Measurements from ENCODE around the gene ALK.
A peak's percentile ranks its signal among the peaks of the same experiment; 100 is the strongest.

Gene ALK

GRCh38 chr2:29226808-29227207 is 694.6 kb downstream of the ALK start:
- no peak overlapping the region for H3K4me3 ChIP-seq (ENCODE audit: low read depth, low read length)
- no peak overlapping the region for H3K27ac ChIP-seq
- no peak for TF ChIP-seq CTCF (IDR thresholded peaks at IDR 0.05; ENCODE audit: low read depth, low read length)
- no peaks in the 10 kb centered on the region for H3K36me3 ChIP-seq
- no peaks in the 10 kb centered on the region for H3K9me3 ChIP-seq (ENCODE audit: severe bottlenecking)
- H3K27me3 ChIP-seq (ENCODE audit: insufficient read depth, low read depth, severe bottlenecking): no peaks in the 10 kb centered on the region
- DNase-seq: no peak

DNA sequence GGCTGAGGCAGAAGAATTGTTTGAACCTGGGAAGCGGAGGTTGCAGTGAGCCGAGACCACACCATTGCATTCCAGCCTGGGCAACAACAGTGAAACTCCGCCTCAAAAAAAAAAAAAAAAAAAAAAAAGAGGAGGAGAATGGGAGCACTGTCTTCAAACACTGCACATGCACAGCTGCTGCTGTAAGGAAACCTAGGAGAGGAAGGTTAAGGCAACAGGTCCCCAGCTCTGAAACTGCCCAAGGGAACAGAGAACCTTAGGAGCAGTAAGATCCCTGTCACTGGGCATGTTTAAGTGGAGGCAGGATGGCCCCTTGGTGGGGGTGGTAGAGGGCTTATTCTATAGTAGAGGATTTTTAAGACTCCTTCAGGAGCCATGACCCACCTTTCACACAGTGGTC is 695.0 kb downstream of the ALK start:
- Histone ChIP-seq H3K36me3 (no peaks in the 10 kb centered on the region), H3K27ac (no peak overlapping the region), H3K4me3 (ENCODE audit: low read depth, low read length) (no peak overlapping the region), H3K27me3 (ENCODE audit: insufficient read depth, low read depth, severe bottlenecking) (no peaks in the 10 kb centered on the region), H3K9me3 (ENCODE audit: severe bottlenecking) (no peaks in the 10 kb centered on the region)
- no peak for DNase-seq
- TF ChIP-seq CTCF (IDR thresholded peaks at IDR 0.05; ENCODE audit: low read depth, low read length): no peak

DNA sequence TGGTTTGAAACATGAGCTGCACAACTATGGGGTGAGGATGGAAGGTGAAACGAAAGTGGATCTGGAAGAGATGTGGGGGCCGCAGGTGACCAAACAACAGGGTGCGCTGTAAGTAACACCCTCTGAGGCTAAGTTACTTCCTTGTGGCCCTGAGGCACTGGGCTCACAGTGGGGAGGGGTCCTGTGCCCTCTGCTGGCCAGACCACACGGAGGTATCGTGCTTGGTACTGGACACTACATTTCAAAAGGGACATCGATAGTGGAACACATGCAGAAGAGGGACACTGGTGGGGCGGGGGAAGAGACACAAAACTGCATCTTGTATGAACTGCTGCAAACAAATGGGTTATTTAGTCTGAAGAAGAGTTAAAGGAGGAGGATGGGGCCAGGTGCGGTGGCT is 695.6 kb downstream of the ALK start:
- Histone ChIP-seq H3K36me3 (no peaks in the 10 kb centered on the region), H3K4me3 (ENCODE audit: low read depth, low read length) (no peak overlapping the region), H3K9me3 (ENCODE audit: severe bottlenecking) (no peaks in the 10 kb centered on the region), H3K27ac (no peak overlapping the region), H3K27me3 (ENCODE audit: insufficient read depth, low read depth, severe bottlenecking) (no peaks in the 10 kb centered on the region)
- TF ChIP-seq CTCF (IDR thresholded peaks at IDR 0.05; ENCODE audit: low read depth, low read length): peak; percentile 60
- DNase-seq: no peak

GRCh38 chr2:29224693-29225551 is 696.5 kb downstream of the ALK start:
- Histone ChIP-seq H3K9me3 (ENCODE audit: severe bottlenecking) (no peaks in the 10 kb centered on the region), H3K27me3 (ENCODE audit: insufficient read depth, low read depth, severe bottlenecking) (no peaks in the 10 kb centered on the region), H3K36me3 (no peaks in the 10 kb centered on the region), H3K4me3 (ENCODE audit: low read depth, low read length) (no peak overlapping the region), H3K27ac (no peak overlapping the region)
- DNase-seq: no peak
- TF ChIP-seq CTCF (IDR thresholded peaks at IDR 0.05; ENCODE audit: low read depth, low read length): no peak

GRCh38 chr2:29223851-29224692 is 697.3 kb downstream of the ALK start:
- Histone ChIP-seq H3K4me3 (ENCODE audit: low read depth, low read length) (no peak overlapping the region), H3K9me3 (ENCODE audit: severe bottlenecking) (no peaks in the 10 kb centered on the region), H3K27ac (no peak overlapping the region), H3K36me3 (no peaks in the 10 kb centered on the region), H3K27me3 (ENCODE audit: insufficient read depth, low read depth, severe bottlenecking) (no peaks in the 10 kb centered on the region)
- no peak for DNase-seq
- no peak for TF ChIP-seq CTCF (IDR thresholded peaks at IDR 0.05; ENCODE audit: low read depth, low read length)

All from WERI-Rb-1 (cell line).